GM21786 (cell line): ENCODE results near the gene TMEM170B.
A peak's percentile ranks its signal among the peaks of the same experiment; 100 is the strongest.

ENCODE experiments used
- ATAC-seq: cut with Tn5 transposase; IDR thresholded peaks from one replicate; pipeline ENCODE4 v1.9.1; 2021; ENCODE audit not compliant: unreplicated experiment

TMEM170B gene

GRCh38 chr6:11613858-11614257, 76.3 kb downstream of the TMEM170B start:
- ATAC-seq = no peak

- ATAC-seq = no peak
Observed at GRCh38 chr6:11614534-11615213, 77.1 kb downstream of the TMEM170B start.

DNA sequence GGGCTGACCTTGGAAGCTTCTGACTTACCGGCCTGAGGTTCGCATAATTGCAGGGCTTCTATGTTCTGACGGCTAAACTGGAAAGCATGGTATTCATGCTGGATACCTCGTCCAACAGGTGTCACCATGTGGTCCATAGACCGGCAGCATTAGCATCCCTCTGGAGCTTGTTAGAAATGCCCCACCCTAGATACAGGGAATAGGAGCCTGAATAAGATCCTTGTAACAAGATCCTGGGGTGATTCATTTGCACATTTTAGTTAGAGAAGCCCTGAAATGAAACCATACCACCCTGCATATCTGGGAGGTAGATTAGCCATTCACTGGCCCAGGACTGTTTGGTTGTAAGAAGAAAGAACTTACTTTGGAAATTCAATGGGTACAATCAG, 77.7 kb downstream of the TMEM170B start:
- ATAC-seq = no peak

GRCh38 chr6:11616200-11616611, 78.7 kb downstream of the TMEM170B start:
- no peak for ATAC-seq

GRCh38 chr6:11618533-11618932, 81.0 kb downstream of the TMEM170B start:
- ATAC-seq = no peak

DNA sequence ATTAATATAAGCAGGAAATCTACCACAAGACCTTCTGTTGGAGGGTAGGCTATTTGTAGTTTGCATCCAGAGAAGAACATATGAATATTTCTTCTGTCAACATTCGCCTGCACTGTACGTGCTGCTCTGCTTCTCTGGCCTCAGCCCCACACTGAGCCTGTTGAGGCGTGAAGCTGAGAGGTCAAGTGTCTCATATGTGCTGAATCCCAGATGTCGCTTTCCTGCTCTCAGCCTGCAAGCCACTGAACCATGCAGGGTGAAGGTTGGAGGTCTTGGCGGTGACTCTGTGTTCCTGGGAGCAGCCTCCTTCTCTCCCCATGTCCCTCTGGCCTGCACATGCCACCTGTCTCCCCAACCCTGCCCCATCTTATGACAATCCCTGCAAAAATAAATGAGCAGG, 83.6 kb downstream of the TMEM170B start:
- ATAC-seq = peak; percentile 45

DNA sequence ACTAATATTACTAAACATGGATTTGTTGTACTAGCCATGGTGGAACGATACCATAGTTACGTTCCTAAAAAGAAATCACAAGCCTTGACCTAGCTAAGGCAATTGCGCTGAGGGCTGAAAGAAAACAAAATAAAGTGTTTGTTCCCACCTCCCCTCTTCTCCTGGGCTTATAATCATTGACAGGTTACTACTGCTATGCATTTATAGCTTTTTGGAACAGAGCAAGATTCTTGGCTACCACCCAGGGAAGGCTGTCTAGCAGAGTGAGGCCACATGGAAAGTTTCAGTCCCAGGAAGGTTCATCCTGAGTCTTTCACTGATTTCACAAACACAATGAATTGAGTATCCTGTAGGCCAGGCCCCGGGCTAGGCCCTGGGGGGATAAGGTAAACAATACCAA, 84.6 kb downstream of the TMEM170B start:
- ATAC-seq = no peak

GRCh38 chr6:11623272-11623671, 85.7 kb downstream of the TMEM170B start:
- no peak for ATAC-seq

DNA sequence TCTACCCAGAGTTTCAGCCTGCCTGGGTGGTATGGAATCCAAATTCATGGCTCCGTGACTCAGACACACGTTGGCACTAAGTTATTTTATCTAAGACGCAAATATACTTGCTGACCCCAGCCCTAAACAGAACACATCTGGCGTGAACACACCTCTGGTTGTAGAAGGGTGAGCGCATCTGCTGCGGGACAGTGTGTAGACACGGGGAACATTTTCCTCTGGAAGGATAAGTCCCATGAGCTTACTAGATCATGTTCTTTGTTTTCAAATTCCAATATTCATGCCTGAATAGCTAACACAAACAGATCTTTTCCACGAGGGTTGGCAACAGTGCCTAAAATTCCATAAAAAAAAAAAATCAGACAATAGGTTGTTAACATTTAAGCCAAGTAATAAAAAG, 87.8 kb downstream of the TMEM170B start:
- no peak for ATAC-seq

DNA sequence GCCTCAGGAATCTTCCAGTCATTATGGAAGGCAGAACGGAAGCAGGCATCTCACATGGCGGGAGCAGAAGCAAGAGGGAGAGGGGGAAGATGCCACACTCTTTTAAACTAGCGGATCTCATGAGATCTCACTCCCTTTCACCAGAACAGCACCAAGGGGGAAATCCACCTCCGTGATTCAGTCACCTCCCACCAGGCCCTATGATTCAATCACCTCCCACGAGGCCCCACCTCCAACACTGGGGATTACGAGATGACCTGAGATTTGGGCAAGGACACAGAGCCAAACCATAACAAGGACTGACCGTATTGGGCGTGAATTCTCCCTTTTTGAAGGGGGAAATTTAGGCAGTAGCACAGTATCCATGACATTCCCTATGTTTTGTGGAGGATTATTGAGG, 88.8 kb downstream of the TMEM170B start:
- no peak for ATAC-seq

DNA sequence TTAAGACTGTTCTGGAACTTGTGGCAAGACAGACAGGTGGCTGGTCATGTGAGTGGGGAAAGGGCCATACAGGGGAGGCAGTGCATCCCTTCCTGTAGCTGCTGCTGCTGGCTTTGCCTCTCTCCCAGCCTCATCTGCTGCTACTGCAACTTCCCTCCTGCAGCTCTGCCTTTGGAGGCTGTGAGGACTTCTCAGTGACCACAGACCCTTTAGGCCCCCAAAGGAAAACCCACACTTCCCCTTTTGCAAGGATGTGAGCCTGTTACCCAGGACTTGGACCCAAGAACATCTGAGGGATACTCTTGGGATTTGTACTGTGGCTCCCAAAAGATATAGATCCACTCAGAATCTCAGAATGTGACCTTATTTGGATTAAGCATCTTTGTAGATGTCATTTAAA, 91.0 kb downstream of the TMEM170B start:
- no peak for ATAC-seq

GRCh38 chr6:11631008-11631407, 93.5 kb downstream of the TMEM170B start:
- no peak for ATAC-seq

DNA sequence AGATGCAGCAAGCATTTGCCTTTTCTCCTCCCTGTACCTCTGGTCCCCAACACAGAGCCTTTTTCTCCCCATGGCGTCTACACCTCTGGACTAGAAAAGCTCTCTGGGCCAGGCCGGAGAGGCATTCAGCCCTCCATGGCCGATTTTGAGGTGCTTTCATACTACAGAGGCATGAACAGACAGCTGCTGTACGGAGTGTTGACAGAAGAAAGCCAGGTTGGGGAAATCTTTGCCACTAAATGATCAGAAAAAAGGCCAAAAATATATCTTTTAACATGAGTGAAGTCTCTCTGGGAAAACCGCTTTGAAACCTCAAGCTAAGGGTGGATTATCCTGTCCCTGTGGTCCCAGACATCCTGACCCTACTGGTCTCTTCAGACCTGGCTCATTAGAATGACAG, 94.0 kb downstream of the TMEM170B start:
- no peak for ATAC-seq

DNA sequence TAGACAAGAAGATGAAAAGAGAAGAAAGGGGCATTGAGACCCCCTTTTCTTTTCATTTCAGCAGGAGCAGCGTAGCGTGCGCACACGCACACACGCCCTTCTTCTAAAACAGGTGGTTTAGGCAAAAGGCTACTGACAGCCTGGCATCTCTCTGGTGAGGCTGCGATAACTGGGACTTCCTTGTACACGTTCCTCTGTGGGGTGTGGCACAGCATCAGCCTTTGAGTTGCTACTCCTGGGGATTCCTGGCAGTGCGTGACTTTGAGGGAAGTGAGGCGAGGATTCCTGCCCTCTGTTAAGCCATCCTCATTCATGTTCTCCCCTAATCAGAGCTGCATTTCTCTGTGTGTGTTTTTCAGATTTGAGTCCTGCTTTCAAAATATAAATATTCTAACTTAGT, 94.7 kb downstream of the TMEM170B start:
- ATAC-seq = no peak

- ATAC-seq = no peak
Observed at GRCh38 chr6:11632795-11633511, 95.4 kb downstream of the TMEM170B start.
